SK-N-MC (cell line): ENCODE data around the gene FAM111B.

ENCODE experiments used
- DNase-seq: peaks from one replicate; pipeline ENCODE4 v3.0.0-alpha.2; 2011; ENCODE audit warnings: low read depth, low spot score
- H3K27ac ChIP-seq: fragments of 200-600 bp; sonication (generic); 2 replicates; pipeline ENCODE4 v1.5.1; 2016; ENCODE audit warnings: mixed run types
- H3K36me3 ChIP-seq: fragments of 200-600 bp; sonication (generic); 2 replicates; pipeline ENCODE4 v1.6.1; 2017; ENCODE audit warnings: antibody characterized with exemption, low read length, mixed read lengths; ENCODE audit not compliant: insufficient read depth
- H3K4me3 ChIP-seq: fragments of 200-600 bp; sonication (generic); 2 replicates; pipeline ENCODE4 v1.5.1; 2016
- H3K9ac ChIP-seq: fragments of 200-600 bp; sonication (generic); 2 replicates; pipeline ENCODE4 v1.8.0; 2017; ENCODE audit warnings: mixed run types, mixed read lengths; ENCODE audit not compliant: insufficient read length
- H3K9me3 ChIP-seq: fragments of 200-600 bp; sonication (generic); 2 replicates; pipeline ENCODE4 v1.6.1; 2017; ENCODE audit warnings: low read depth, mild to moderate bottlenecking, antibody characterized with exemption, low read length, moderate library complexity, mixed read lengths
- EZH2 ChIP-seq: fragments of 200-600 bp; sonication (generic); IDR thresholded peaks from one replicate; pipeline ENCODE4 v1.6.1; 2017; ENCODE audit warnings: antibody characterized with exemption
- FOXP2 ChIP-seq: optimal IDR thresholded peaks from 2 replicates; pipeline ENCODE3; 2011; ENCODE audit warnings: mild to moderate bottlenecking, moderate library complexity; ENCODE audit not compliant: insufficient read depth; ENCODE audit errors: extremely low read length, control extremely low read depth
- POLR2AphosphoS5 ChIP-seq: IDR thresholded peaks from 2 replicates; pipeline ENCODE4 v1.6.1; 2012; ENCODE audit warnings: mild to moderate bottlenecking, low read depth, low read length, borderline replicate concordance

FAM111B gene

DNA sequence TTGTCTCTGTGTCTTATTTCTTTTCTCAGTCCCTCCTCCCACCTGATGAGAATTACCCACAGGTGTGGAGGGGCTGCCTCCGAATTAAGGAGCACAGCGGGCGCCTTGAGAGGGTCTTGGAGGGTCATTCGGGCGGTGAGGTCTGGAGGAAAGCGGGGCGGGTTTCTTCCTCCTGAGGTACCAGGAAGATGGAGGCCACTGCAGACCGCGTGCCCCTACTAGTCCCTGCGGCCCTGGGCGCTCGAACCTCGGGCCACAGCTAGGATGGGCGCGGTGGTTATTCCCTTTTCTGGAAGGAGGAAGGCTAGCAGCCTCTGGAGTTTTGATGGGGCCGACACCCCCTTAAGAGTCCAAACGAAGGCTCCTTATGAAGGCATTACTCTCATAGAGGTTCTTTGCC is 30.2 kb downstream of the FAM111B start:
- no peak for DNase-seq
- no peak for TF ChIP-seq FOXP2
- TF ChIP-seq EZH2, result no peak
- no peak for TF ChIP-seq POLR2AphosphoS5
- Histone ChIP-seq H3K9ac (no peak overlapping the region), H3K36me3 (no peaks in the 10 kb centered on the region), H3K27ac (no peak overlapping the region), H3K4me3 (no peak overlapping the region), H3K9me3 (no peaks in the 10 kb centered on the region)

DNA sequence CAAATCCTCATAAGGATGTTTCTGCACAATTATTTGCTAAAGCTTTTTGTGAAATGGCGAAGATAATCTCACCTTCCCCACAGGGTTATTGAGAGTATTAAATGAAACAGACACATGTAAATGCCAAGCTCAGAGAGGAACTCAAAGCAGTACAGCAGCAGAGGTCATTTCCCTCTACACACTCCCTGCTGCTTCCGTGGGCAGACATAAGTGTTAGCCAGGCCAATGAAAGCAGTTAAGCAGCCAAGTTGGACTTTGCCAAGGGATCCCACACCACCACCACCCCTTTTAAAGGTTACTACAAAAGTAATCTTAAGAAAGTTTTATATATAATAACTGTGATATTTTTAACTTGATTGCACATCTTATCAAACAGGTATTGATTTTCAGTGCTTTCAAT is 31.6 kb downstream of the FAM111B start:
- Histone ChIP-seq H3K4me3 (no peak overlapping the region), H3K9me3 (no peaks in the 10 kb centered on the region), H3K9ac (no peak overlapping the region), H3K27ac (no peak overlapping the region), H3K36me3 (no peaks in the 10 kb centered on the region)
- no peak for DNase-seq
- TF ChIP-seq POLR2AphosphoS5 (no peak), EZH2 (no peak), FOXP2 (no peak)

DNA sequence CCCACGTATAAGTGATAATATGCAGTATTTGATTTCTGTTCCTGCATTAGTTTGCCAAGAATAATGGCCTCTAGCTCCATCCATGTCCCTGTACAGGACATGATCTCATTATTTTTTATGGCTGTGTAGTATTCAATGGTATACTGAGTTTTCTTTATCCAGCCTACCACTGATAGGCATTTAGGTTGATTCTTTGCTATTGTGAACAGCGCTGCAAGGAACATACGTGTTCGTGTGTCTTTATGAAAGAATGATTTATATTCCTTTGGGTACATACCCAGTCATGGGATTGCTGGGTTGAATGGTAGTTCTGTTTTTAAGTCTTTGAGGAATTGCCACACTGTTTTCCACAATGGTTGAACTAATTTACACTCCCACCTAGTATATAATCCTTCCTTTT is 34.2 kb downstream of the FAM111B start:
- Histone ChIP-seq H3K27ac (no peak overlapping the region), H3K4me3 (no peak overlapping the region)

DNA sequence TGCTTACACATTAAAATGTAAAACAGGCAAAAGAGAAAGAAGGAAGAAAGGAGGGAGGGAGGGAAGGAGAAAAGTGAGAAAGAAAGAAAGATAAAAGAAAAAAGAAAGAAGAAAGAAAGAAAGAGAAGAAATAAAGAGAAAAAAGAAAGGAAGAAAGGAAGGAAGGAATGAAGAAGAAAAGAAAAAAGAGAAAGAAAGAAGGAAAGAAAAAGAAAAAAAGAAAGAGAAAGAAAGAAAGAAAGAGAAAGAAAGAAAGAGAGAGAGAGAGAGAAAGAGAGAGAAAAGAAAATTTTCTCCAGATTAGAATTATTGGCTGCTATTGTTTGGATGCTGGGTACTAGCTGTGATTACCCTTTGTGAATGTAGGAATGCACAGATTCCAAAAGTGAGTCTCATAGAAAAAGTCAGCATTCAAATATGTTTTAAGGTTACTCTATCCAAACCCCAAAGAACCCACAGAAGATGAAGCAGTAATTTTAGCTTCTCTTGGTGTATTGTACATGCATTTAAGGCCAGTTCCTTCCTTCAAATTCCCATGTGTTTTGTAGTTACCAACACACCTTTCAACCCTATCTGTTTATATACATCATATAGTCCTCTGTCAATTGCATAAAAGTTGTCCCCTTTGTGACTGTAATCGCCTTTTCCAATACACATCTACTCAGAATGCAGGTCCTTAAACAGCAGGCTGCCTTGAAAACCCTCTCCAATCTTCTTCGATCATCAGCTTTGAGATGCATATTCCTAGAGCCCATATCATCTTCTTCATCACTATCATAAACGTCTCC is 34.8 kb downstream of the FAM111B start:
- H3K9ac ChIP-seq, result peak overlapping the region; percentile 58
- no peak overlapping the region for H3K27ac ChIP-seq
- DNase-seq, result no peak
- H3K4me3 ChIP-seq, result peak overlapping the region; percentile 84
- H3K9me3 ChIP-seq, result no peaks in the 10 kb centered on the region
- no peaks in the 10 kb centered on the region for H3K36me3 ChIP-seq
- TF ChIP-seq POLR2AphosphoS5 (no peak), EZH2 (no peak), FOXP2 (no peak)

More for the DNA sequence above, 34.2 kb downstream of the FAM111B start:
- Histone ChIP-seq H3K36me3 (no peaks in the 10 kb centered on the region), H3K9ac (no peak overlapping the region), H3K9me3 (no peaks in the 10 kb centered on the region)
- no peak for DNase-seq
- no peak for TF ChIP-seq FOXP2
- no peak for TF ChIP-seq EZH2
- TF ChIP-seq POLR2AphosphoS5, result no peak

DNA sequence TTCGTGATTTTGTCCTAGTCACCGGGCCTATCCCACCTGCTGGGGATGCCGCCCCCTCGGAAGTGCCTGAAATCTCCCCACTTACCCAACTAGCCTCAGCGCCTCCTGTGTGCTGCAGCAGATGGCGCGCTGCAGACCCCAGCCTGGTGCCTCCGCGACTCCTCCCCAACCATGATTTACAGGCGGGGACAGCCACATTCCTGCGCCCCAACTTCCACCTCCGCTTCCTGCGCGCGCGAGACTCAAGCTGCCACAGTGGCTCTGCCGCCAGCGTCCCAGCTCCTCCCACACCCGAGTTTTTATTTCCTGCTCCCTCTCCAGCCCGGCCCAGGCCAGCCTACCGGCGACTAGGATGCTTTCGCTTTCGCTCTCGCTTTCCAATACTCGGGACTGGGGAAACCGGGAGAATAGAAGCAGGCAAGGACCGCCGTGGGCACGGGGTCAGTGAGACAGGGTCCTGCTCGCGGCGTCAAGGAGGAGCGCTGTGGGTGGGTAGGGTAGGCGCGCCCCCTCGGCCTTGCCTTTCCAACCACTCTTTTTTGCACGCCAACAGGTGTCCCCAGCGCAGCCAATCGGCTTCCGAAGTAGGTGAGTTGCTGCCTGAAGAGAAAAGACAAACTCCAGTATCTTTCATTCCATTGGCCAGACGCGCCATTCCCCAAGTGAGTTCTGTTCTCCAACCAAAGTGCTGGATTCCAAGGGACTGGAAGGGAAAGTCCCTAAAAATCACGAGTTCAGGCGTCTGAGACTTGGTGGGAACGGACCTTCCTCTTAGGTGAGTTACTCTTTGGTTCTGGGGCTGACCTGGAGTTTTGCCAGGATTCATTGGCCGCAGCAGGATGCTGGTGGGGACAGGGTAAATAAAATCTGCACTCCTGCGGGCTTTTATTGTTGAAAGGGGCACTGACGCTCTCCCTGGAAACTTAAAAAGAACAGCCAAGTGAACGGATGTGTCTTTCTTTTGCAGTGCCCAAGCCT is 35.8 kb downstream of the FAM111B start, which contains the start of gene FAM111A:
TSS of gene FAM111A (plus strand) at position 327 of the 978 bp plus-strand sequence. CDS start 6,017 bp downstream, outside the sequence.
- Histone ChIP-seq H3K4me3 (peak within 1 kb of the TSS; percentile 84), H3K36me3 (peaks cover 3% of the 10 kb centered on the region; the same call in 1 of the 2 replicates), H3K9me3 (no peaks in the 10 kb centered on the region), H3K27ac (no peak within 1 kb of the TSS), H3K9ac (peak within 1 kb of the TSS; percentile 58)
- TF ChIP-seq POLR2AphosphoS5 (peak; percentile 15; the same call in 1 of the 2 replicates), EZH2 (no peak), FOXP2 (no peak)
- no peak for DNase-seq

DNA sequence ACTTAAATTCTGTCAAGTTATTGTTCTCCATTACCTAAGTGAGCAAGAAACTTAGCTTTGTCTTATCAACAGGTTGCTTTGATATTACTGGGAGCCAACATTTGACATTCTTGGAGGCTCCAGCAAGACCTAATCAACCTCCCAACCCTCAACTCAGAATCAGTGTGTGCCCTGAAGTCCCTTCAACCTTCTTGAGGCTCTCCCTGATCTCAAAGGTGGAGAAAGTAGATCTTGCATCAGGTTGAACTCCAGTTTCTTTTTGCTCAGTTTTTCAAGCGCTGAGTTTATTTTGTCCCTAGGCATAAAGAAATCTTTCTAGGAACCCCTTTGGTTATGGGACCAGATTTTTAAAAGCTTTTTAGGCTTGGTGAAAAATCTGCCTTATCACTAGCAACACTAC is 37.1 kb downstream of the FAM111B start:
- no peak for DNase-seq
- Histone ChIP-seq H3K4me3 (peak overlapping the region; percentile 84), H3K9me3 (no peaks in the 10 kb centered on the region), H3K27ac (peak overlapping the region; percentile 55; the same call in 1 of the 2 replicates), H3K36me3 (peaks cover 3% of the 10 kb centered on the region; the same call in 1 of the 2 replicates), H3K9ac (peak overlapping the region; percentile 24)
- no peak for TF ChIP-seq EZH2
- no peak for TF ChIP-seq FOXP2
- no peak for TF ChIP-seq POLR2AphosphoS5

DNA sequence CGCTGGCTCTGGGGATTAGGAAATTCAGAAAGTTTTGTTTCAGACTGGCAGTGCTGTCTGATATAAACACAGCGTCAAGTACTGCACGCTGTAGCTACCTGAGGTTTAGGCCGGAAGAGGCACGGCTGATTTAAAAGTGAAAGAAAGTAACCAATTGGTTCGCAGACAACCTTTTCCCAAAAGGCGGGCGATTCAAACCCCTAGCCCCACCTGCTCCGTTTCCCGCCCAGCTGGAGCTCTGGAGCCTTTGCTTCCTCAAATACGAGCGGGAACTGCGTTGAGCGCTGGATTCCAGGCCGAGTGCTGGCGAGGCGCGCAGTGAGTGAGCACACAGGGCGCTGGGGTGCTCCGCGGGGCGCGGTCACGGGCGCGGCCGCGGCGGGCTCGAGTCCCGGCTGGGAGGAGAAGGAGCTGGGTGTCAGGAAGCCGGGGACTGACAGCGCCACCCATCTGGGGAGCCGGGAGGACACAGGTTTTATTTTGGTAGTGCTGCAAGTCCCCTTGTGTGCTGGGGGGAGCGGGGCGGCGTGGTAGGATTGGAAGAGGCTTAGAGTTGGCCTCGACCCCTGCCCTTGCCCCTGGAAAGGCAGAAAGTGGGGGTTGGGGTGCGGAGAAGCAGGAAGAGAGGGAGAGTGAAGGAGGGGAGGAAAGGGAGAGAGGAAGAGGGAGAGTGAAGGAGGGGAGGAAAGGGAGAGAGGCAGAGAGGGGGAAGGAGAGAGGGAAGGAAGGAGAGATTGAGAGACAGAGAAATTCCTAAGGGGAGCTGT is 37.7 kb downstream of the FAM111B start:
- peak overlapping the region; percentile 60 for H3K9ac ChIP-seq
- peak overlapping the region; percentile 84 for H3K4me3 ChIP-seq
- no peak for DNase-seq
- peaks cover 3% of the 10 kb centered on the region; the same call in 1 of the 2 replicates for H3K36me3 ChIP-seq
- peak overlapping the region; percentile 55; the same call in 1 of the 2 replicates for H3K27ac ChIP-seq
- TF ChIP-seq FOXP2, result no peak
- TF ChIP-seq POLR2AphosphoS5, result no peak; the same call in 1 of the 2 replicates
- no peak for TF ChIP-seq EZH2
- H3K9me3 ChIP-seq, result no peaks in the 10 kb centered on the region

DNA sequence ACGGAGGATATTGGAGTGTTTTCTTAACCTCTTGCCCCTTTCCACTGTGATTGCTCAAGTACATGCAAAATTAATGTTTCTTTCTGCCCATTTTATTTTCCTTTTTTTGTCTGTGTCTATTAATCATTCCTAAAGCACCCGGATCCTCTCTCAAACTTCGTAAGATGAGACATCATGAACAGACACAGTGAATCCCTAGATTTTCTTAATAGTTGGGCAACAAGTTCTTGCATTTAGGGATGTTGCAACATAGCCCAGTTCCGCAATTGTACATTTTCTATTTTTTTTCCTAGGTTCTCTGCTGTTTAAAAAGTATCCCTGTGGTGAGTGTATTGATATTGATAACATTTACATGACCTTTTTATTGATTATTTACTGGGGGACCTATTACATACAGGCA is 38.5 kb downstream of the FAM111B start:
- Histone ChIP-seq H3K27ac (no peak overlapping the region), H3K9ac (peak overlapping the region; percentile 60), H3K36me3 (peaks cover 3% of the 10 kb centered on the region; the same call in 1 of the 2 replicates), H3K4me3 (peak overlapping the region; percentile 84), H3K9me3 (no peaks in the 10 kb centered on the region)
- TF ChIP-seq POLR2AphosphoS5, result no peak
- TF ChIP-seq EZH2, result no peak
- TF ChIP-seq FOXP2, result no peak
- DNase-seq, result no peak
